Motor neuron (in vitro differentiated cells): ENCODE results near the gene SEC62. TPM values are rescaled to one million over a fixed set of nuclear protein-coding genes. Genes with fewer than 3 reads are reported as not detected.
"Not testable (repeated sequence)": the region's sequence is repeated elsewhere in the genome, so short reads cannot be mapped to it uniquely, and the experiment has no call there.

ENCODE experiments used
- ATAC-seq, 8 experiments: fragments of 200-7000 bp; cut with Tn5 transposase; replicated peaks in 6 of 8; 2 replicates each; pipeline ENCODE4 v1.8.0; 2021; ENCODE audit warnings: mild to moderate bottlenecking in 8 of 8, moderate library complexity in 8 of 8
- H3K27ac ChIP-seq, 2 donors: fragments of 250-450 bp; sonication (Bioruptor Pico); 2 replicates each; pipeline ENCODE4 v1.9.0; 2021; ENCODE audit warnings: antibody characterized with exemption in 2 of 2, mild to moderate bottlenecking in 2 of 2, moderate library complexity in 1 of 2
- H3K4me1 ChIP-seq, 2 donors: fragments of 250-450 bp; sonication (Bioruptor Pico); replicated peaks in 1 of 2; 2 replicates each; pipeline ENCODE4 v1.6.1; 2021; ENCODE audit warnings: antibody characterized with exemption in 2 of 2, mild to moderate bottlenecking in 2 of 2, moderate library complexity in 1 of 2
- H3K4me3 ChIP-seq, 5 donors: fragments of 250-450 bp; sonication (Bioruptor Pico); 2 replicates each; pipeline ENCODE4 v1.9.0; 2021; ENCODE audit warnings: antibody characterized with exemption in 5 of 5, mild to moderate bottlenecking in 5 of 5, moderate library complexity in 4 of 5
- WGBS, 10 experiments: fragments of 450-650 bp; shearing (Covaris generic); methylation state at CpG; one replicate each; pipeline ENCODE4 v1.0.0; 2022; 5-methylcytosine and 5-hydroxymethylcytosine counted together
- in situ Hi-C, 9 experiments: fragments of 400-800 bp; cut with MboI; loops; one replicate each; pipeline ENCODE4 v1.15.0; 2021; ENCODE audit warnings: low sequenced_read_pairs in 9 of 9, low pct_unique_long_range_greater_than_20kb in 2 of 9; ENCODE audit not compliant: unreplicated experiment in 9 of 9
- total RNA-seq, 8 experiments: library from RNA; unstranded; fragments of 300-600 nt; gene quantifications; 2 replicates each; pipeline versions ENCODE4 v1.2.3 to v1.2.4, GENCODE V29; 2022

Gene SEC62
- total RNA-seq, 8 experiments from 2014 or later, result 50.3 to 124 (median 62.7) TPM

DNA sequence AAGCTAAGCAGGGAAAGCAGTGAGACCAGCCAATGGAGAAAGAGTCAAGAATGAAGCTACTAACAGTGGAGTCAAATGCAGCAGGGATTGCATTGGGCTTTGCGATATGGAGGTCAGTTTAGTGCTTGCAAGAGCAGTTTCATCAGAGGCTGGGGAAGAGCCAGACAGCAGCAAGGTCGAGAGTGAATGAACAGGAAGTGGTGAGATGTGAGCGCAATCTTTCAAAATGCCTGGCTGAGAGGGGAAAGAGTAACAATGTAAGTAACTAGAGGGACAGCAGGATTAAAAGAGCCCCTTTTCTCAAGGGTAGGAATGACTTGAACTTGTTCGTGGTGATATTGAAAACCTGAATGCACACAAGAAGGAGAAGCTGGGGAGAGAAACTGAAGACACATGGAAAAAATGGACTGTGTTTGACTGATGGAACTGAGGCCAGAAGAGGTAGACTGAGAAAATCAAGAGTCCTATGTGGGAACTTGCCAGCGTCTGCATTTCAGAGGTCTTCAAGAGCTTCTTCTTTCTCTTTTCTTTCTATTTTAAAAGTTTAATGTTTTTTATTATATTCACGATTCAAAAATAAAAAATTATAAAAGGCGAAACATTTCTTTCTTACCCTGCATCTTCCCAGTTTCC is 40.5 kb downstream of the SEC62 start:
- Histone ChIP-seq H3K4me3 (no peak overlapping the region), H3K4me1 (no peaks in the 10 kb centered on the region), H3K27ac (no peak overlapping the region)
- ATAC-seq, result no peak
- in situ Hi-C loops, result no loop called here
- 64 to 93% (median 81%) methylated on average over 3 to 7 of the region's 7 CpGs for WGBS, 10 experiments

DNA sequence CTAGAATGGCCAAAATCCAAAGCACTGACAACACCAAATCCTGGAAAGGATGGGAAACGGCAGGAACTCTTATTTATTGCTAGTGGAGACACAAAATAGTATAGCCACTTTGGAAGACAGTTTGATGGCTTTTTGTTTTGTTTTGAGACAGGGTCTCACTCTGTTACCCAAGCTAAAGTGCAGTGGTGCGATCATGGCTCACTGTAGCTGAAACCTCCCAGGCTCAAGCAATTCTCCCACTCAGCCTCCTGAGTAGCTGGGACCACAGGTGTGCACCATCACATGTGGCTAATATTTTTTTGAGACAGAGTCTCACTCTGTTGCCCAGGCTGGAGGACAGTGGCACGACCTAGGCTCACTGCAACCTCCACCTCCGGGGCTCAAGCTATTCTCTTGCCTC is 43.9 kb downstream of the SEC62 start:
- in situ Hi-C loops, result no loop called here
- no peak for ATAC-seq
- H3K4me1 ChIP-seq, result no peaks in the 10 kb centered on the region
- H3K4me3 ChIP-seq, result no peak overlapping the region
- H3K27ac ChIP-seq, result no peak overlapping the region
- 0 to 100% (median 76%) methylated on average over 1 to 4 of the region's 4 CpGs; no CpG with 5 or more reads in 2 of the 10 experiments for WGBS, 10 experiments

DNA sequence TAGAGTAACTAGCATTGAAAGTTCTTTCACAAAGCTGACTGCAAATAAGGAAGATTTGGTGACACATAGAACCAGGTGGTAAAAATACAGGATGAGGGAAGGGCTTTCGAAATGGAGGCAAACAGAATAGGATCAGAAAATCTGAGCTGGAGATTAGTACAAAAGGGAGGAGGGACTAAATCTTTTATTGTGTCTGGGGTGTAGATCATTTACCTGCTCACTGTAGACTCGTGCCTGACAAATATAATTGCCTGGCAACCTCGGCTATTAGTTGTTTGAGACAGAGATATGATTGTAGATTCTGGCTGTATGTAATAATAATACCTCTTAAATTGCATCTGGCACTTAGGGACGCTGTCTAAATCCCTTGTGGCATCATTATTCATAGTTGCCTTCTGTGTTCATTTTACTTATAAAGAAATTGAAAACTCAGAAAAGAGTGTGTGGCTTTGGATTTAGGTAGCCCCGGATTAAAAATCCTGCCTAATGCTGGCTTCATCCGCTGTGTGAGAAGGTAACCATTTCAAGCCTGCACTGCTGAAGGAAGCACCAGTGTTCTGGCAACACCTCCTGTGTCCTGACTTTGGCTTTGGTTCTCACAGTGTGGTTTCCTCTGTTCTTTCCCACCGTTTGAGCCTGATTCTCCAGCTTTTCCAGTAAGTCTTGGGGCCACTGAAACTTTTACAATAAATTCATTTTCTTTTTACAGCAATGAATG is 46.2 kb downstream of the SEC62 start:
- Histone ChIP-seq H3K27ac (no peak overlapping the region), H3K4me1 (no peaks in the 10 kb centered on the region), H3K4me3 (no peak overlapping the region)
- 20 to 88% (median 64%) methylated on average over 1 to 6 of the region's 7 CpGs for WGBS, 10 experiments
- in situ Hi-C loops, result no loop called here
- peak in 1 of 8 experiments; percentile 26 for ATAC-seq

DNA sequence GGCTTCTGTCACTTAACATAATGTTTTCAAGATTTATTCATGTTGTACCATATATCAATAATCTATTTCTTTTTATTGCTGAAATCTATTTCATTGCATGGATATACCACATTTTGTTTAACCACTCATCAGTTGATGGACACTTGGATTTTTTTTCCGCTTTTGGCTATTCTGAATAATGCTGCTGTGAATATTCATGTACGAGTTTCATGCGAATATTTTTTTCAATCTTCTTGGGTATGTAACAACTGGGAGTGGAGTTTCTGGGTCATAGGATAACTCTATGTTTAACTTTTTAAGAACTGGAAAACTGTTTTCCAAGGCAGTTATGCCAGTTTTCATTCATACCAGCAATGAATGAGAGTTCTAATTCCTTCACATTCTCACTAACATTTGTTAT is 49.5 kb downstream of the SEC62 start:
- WGBS, 10 experiments, result 3 to 92% (median 78%) methylated on average over 1 to 3 of the region's 3 CpGs
- no peak overlapping the region for H3K4me3 ChIP-seq
- peak in 2 of 8 experiments; percentile 83 to 89 for ATAC-seq

DNA sequence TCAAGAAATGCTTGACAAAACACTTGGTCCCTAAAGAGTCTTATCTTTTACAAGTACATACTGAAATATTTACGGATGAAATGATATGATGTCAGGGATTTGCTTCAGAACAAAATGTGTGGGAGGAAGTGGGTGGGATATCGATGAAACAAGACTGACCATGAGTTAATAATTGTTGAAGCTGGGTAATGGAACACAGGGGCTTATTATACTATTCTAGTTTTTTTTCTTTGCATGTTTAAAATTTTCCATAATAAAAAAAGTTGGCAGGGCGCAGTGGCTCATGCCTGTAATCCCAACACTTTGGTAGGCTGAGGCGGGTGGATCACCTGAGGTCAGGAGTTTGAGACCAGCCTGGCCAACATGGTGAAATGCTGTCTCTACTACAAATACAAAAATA is 52.7 kb downstream of the SEC62 start:
- H3K27ac ChIP-seq, in situ Hi-C loops, H3K4me1 ChIP-seq, ATAC-seq, H3K4me3 ChIP-seq: not testable (repeated sequence)
- 20 to 100% (median 83%) methylated on average over 1 to 3 of the region's 4 CpGs for WGBS, 10 experiments

More for the DNA sequence above, 49.5 kb downstream of the SEC62 start:
- no peak overlapping the region for H3K27ac ChIP-seq
- H3K4me1 ChIP-seq, result no peaks in the 10 kb centered on the region
- in situ Hi-C loops, result no loop called here

DNA sequence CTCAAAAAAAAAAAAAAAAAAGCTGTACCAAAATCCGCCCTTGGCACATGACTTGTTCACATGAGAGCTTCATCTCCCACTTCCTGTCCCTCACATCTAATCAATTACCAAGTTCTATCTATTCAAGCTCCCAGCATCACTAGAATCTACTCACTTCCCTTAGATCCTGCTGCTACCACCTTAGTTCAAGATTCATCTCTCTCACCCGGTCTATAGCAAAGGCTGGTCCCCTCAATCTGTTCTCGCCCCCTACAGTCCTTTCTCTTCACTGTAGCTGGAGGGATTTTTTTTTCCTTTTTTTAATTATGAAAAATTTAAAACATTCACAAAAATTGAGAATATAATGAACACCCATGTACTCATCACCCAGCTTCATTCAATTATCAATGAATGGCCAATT is 54.5 kb downstream of the SEC62 start:
- Histone ChIP-seq H3K27ac (no peak overlapping the region), H3K4me1 (no peaks in the 10 kb centered on the region), H3K4me3 (no peak overlapping the region)
- 19 to 100% (median 79%) methylated on average over 1 to 3 of the region's 3 CpGs; no CpG with 5 or more reads in 2 of the 10 experiments for WGBS, 10 experiments
- in situ Hi-C loops, result no loop called here
- ATAC-seq, result no peak

DNA sequence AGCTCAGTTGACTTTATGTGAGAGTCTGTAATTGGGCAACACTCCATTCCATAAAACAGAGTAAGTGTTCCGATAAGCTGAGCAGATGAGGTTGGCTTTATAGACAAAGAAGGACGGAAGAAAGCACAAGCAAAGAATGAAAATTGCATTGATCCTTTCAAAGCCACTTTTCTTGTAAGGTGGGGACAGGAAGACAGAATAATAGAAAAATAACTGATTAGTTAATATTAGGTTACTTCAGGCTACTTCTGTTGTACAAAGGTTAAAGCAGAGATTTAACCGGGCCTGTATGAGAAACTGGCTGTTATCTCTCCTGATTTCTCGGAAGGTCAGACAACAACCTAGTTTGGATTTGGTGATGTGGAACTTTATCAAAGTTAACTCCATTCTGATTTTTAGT is 55.7 kb downstream of the SEC62 start:
- no peak for ATAC-seq
- Histone ChIP-seq H3K4me3 (no peak overlapping the region), H3K27ac (no peak overlapping the region), H3K4me1 (no peaks in the 10 kb centered on the region)
- 71 to 100% (median 93%) methylated on average over 2 to 4 of the region's 4 CpGs; no CpG with 5 or more reads in 1 of the 10 experiments for WGBS, 10 experiments
- in situ Hi-C loops, result no loop called here

DNA sequence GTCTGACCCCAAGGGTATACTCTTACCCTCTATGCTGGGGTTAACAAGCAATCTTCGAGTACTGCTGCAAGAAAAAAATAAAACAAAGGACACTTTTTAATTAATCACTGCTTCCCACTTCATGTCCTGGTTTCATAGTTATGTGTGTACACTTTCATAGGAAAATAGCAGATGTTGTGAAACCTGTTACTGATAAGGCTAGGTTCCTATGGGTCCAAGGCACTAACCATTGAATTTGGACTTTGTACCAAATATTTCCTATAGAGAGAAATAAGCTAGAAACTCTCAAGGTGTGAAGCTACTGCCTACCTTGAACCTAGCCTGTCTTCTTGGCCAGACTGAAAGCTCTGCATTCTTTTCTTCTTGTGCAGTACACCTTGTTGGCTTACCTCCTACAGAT is 56.6 kb downstream of the SEC62 start:
- H3K27ac ChIP-seq, result no peak overlapping the region
- no peak for ATAC-seq
- H3K4me1 ChIP-seq, result no peaks in the 10 kb centered on the region
- 45 to 88% (median 71%) methylated on average over 1 of the region's 1 CpG; no CpG with 5 or more reads in 5 of the 10 experiments for WGBS, 10 experiments
- H3K4me3 ChIP-seq, result no peak overlapping the region
- in situ Hi-C loops, result no loop called here

DNA sequence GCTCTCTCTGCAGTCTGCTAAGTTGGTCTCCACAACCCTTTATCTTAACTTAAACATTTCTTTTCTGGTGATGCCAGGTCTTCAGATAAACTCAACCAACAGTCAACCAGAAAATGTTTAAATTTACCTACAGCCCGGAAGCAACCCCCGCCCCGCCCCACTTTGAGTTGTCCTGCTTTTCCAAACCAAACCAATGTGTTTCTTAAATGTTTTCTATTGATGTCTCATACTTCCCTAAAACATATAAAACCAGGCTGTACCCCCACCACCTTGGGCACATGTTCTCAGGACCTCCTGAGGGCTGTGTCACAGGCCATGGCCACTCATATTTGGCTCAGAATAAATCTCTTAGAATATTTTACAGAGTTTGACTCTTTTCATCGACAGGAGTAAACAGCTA is 58.0 kb downstream of the SEC62 start:
- Histone ChIP-seq H3K4me1 (no peaks in the 10 kb centered on the region), H3K27ac (no peak overlapping the region), H3K4me3 (no peak overlapping the region)
- in situ Hi-C loops, result no loop called here
- no peak for ATAC-seq
- 68 to 100% (median 89%) methylated on average over 1 to 4 of the region's 4 CpGs; no CpG with 5 or more reads in 1 of the 10 experiments for WGBS, 10 experiments

DNA sequence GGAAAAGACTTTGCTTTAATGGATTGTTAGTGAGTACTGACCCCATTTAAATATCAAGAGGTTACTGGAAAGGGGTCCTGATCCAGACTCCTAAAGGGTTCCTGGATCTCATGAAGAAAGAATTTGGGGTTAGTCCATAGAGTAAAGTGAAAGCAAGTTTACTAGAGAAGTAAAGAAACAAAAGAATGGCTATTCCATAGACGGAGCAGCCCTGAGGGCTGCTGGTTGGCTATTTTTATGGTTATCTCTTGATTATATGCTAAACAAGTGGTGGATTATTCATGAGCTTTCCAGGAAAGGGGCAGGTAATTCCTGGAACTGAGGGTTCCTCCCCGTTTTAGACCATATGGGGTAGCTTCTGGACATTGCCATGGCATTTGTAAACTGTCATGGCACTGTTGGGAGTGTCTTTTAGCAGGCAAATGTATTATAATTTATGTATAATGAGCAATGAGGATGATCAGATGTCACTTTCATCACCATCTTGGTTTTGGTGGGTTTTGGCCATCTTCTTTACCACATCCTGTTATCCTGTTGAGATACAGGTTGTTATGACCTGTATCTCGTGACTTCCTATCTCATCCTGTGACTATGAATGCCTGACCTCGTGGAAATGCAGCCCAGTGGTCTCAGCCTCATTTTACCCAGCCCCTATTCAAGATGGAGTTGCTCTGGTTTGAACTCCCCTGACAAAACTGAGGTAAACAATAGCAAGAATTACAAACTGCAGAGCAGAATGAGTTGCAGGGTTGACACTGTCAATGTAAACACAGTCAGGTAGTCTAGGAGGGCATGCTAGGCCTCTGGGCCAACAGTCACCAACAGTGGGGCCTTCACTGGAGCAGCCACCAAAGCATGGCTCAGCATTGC is 60.9 kb downstream of the SEC62 start:
- peak in 3 of 8 experiments; percentile 66 to 87 (median 87) for ATAC-seq
- in situ Hi-C loops, result no loop called here
- no peaks in the 10 kb centered on the region for H3K4me1 ChIP-seq
- H3K4me3 ChIP-seq, result no peak overlapping the region
- WGBS, 10 experiments, result 23 to 80% (median 67%) methylated on average over 1 to 4 of the region's 4 CpGs; no CpG with 5 or more reads in 3 of the 10 experiments
- H3K27ac ChIP-seq, result no peak overlapping the region

DNA sequence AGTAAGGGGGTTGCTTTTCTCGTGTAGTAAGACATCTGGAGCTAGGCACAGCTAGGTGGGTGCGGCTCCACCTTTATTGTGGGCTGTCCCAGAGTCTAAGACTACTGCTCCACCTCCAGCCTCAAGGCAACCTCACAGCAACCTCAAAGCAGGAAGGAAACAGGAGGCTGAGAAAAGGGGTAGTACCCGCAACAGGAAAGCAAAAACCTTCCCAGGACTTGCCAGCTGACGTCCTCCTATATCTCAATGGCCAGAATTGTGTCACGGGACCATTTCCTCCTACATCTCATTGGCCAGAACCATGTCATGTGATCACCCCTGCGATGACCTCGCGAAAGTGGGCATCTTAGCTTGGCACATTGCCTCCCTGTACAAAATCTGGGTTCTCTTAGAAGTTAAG is 66.9 kb downstream of the SEC62 start:
- peak in 1 of 8 experiments; percentile 16 for ATAC-seq
- in situ Hi-C loops, result no loop called here
- Histone ChIP-seq H3K27ac (no peak overlapping the region), H3K4me1 (no peaks in the 10 kb centered on the region), H3K4me3 (no peak overlapping the region)
- 20 to 100% (median 86%) methylated on average over 1 to 5 of the region's 8 CpGs; no CpG with 5 or more reads in 3 of the 10 experiments for WGBS, 10 experiments

DNA sequence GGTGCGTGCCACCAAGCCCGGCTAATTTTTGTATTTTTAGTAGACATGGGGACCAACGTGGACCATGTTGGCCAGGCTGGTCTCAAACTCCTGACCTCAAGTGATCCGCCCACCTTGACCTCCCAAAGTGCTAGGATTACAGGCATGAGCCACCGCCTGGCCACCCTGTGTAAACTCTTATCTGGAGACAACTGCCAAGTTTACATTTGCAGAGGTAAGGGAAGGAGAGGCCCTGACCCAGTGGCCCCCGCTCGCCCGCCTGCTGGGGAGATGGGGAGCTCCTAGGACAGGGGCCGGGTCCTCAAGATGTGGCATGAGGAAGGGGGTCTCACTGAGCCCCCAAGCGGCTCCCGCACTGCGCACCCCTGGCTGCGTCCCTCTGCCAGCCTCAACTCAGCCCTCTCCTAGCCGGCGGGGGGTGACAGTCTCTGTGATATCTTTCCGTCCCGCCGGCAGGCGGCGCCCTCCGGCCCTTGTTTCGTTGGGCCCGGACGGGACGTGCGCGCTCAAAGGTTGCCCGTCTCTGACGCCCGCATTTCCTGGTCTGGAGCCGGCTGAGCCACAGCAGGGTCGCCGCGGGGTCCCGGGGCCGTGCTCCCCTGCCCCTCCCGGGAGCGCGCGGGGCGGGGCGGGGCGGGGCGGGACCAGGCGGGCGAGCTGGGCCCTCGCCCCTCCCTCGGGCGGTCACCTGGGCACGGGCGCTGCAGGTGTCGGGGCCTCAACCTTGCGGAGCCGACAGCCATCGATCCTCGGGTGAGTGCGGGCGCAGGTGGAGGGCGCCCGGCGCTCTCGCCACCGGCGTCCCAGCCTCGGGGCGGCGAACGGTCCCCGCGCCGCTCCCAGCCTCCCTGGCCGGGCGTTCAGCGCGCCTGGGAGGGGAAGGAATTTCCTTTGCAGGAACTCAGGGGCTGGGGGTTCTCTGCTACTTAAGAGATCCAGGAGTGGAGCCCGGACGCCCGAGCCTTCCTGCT is 71.1 kb downstream of the SEC62 start, which contains the start of gene GPR160:
Gene GPR160 (plus strand): TSS at position 533 of the 971 bp plus-strand sequence. CDS start 45,978 bp downstream, outside the sequence.
- Histone ChIP-seq H3K4me3 (peak within 1 kb of the TSS; percentile 37 to 47 (median 47)), H3K27ac (no peak within 1 kb of the TSS), H3K4me1 (no peaks in the 10 kb centered on the region)
- WGBS, 10 experiments, result 0 to 100% (median 67%) methylated on average over 1 to 6 of the region's 78 CpGs; no CpG with 5 or more reads in 1 of the 10 experiments
- in situ Hi-C loops, result no loop called here
- peak; percentile 78 to 96 (median 86) for ATAC-seq
